T-helper 17 cell (primary cell): ENCODE results near the gene PHACTR1. TPM values are rescaled to one million over a fixed set of nuclear protein-coding genes. Genes with fewer than 3 reads are reported as not detected.
A peak's percentile ranks its signal among the peaks of the same experiment; 100 is the strongest.

Experiments
- ATAC-seq: fragments of 150-1000 bp; cut with Tn5 transposase; 2 replicates; pipeline ENCODE4 v1.10.0; 2021; ENCODE audit warnings: mild to moderate bottlenecking, moderate library complexity
- DNase-seq, 3 donors: peaks; one replicate each; pipeline versions ENCODE4 v3.0.0 to v3.0.0-alpha.2; 2020 to 2021
- H3K9me3 ChIP-seq: one replicate; pipeline ENCODE4 v1.7.0; 2013; ENCODE audit warnings: low read length, mild to moderate bottlenecking; ENCODE audit not compliant: control insufficient read depth, poor library complexity, severe bottlenecking
- H3K27ac Mint-ChIP-seq: one replicate; pipeline ENCODE4 v1.8.0; 2022; ENCODE audit warnings: mild to moderate bottlenecking, moderate library complexity, mixed read lengths
- H3K27me3 Mint-ChIP-seq: one replicate; pipeline ENCODE4 v1.8.0; 2022; ENCODE audit warnings: mixed read lengths
- H3K36me3 Mint-ChIP-seq: one replicate; pipeline ENCODE4 v1.8.0; 2022; ENCODE audit warnings: low read depth, mixed read lengths
- H3K4me1 Mint-ChIP-seq: one replicate; pipeline ENCODE4 v1.8.0; 2022; ENCODE audit warnings: mild to moderate bottlenecking, mixed read lengths
- H3K4me3 Mint-ChIP-seq: one replicate; pipeline ENCODE4 v1.8.0; 2022; ENCODE audit warnings: mild to moderate bottlenecking, moderate library complexity, mixed read lengths
- total RNA-seq, 4 donors: library from RNA in 2 of 4; stranded (reverse) in 2 of 4; gene quantifications; one replicate each; pipeline ENCODE4 v1.2.3 and lab custom pipeline; 2022 to 2026

PHACTR1 gene
- total RNA-seq, 2 donors from 2014 or later = 2.8 to 11.1 TPM

GRCh38 chr6:13302751-13303667 is 586.4 kb downstream of the PHACTR1 start:
- Mint-ChIP-seq H3K36me3 (peaks cover 12% of the 10 kb centered on the region), H3K27ac (peak overlapping the region; percentile 97)
- no peak for DNase-seq

GRCh38 chr6:13303668-13304017 is 587.1 kb downstream of the PHACTR1 start:
- DNase-seq = no peak
- no peaks in the 10 kb centered on the region for H3K9me3 ChIP-seq
- Mint-ChIP-seq H3K4me3 (peak overlapping the region; percentile 68), H3K27me3 (no peaks in the 10 kb centered on the region), H3K4me1 (peaks cover 17% of the 10 kb centered on the region), H3K27ac (peak overlapping the region; percentile 97), H3K36me3 (peaks cover 12% of the 10 kb centered on the region)
- no peak for ATAC-seq

More at GRCh38 chr6:13302751-13303667, 586.4 kb downstream of the PHACTR1 start:
- Mint-ChIP-seq H3K4me1 (peaks cover 17% of the 10 kb centered on the region), H3K4me3 (peak overlapping the region; percentile 53), H3K27me3 (no peaks in the 10 kb centered on the region)
- no peaks in the 10 kb centered on the region for H3K9me3 ChIP-seq
- ATAC-seq = peak; percentile 81

GRCh38 chr6:13304101-13304500 is 587.5 kb downstream of the PHACTR1 start:
- peak overlapping the region; percentile 97 for H3K27ac Mint-ChIP-seq
- ATAC-seq (no peak), DNase-seq (no peak)
- H3K9me3 ChIP-seq = no peaks in the 10 kb centered on the region
- H3K4me3 Mint-ChIP-seq = peak overlapping the region; percentile 9
- peaks cover 16% of the 10 kb centered on the region for H3K36me3 Mint-ChIP-seq
- no peaks in the 10 kb centered on the region for H3K27me3 Mint-ChIP-seq
- peaks cover 17% of the 10 kb centered on the region for H3K4me1 Mint-ChIP-seq

GRCh38 chr6:13304580-13305260 is 588.2 kb downstream of the PHACTR1 start:
- H3K9me3 ChIP-seq = no peaks in the 10 kb centered on the region
- Mint-ChIP-seq H3K27ac (peak overlapping the region; percentile 97), H3K36me3 (peaks cover 16% of the 10 kb centered on the region), H3K4me3 (peak overlapping the region; percentile 9), H3K27me3 (no peaks in the 10 kb centered on the region), H3K4me1 (peaks cover 17% of the 10 kb centered on the region)
- ATAC-seq (no peak), DNase-seq (no peak)

- H3K36me3 Mint-ChIP-seq = peaks cover 16% of the 10 kb centered on the region
- no peaks in the 10 kb centered on the region for H3K9me3 ChIP-seq
- no peak overlapping the region for H3K4me3 Mint-ChIP-seq
- no peak for ATAC-seq
- H3K4me1 Mint-ChIP-seq = peaks cover 19% of the 10 kb centered on the region
- no peak overlapping the region for H3K27ac Mint-ChIP-seq
- DNase-seq = no peak
- no peaks in the 10 kb centered on the region for H3K27me3 Mint-ChIP-seq
These were observed 588.7 kb downstream of the PHACTR1 start for GRCh38 chr6:13305288-13305687.

GRCh38 chr6:13305791-13306190 is 589.2 kb downstream of the PHACTR1 start:
- H3K4me1 Mint-ChIP-seq = peaks cover 19% of the 10 kb centered on the region
- H3K4me3 Mint-ChIP-seq = no peak overlapping the region
- H3K9me3 ChIP-seq = no peaks in the 10 kb centered on the region
- DNase-seq = no peak
- peaks cover 16% of the 10 kb centered on the region for H3K36me3 Mint-ChIP-seq
- no peak overlapping the region for H3K27ac Mint-ChIP-seq
- no peak for ATAC-seq
- no peaks in the 10 kb centered on the region for H3K27me3 Mint-ChIP-seq

- Mint-ChIP-seq H3K36me3 (peaks cover 18% of the 10 kb centered on the region), H3K4me3 (no peak overlapping the region), H3K27me3 (no peaks in the 10 kb centered on the region), H3K27ac (no peak overlapping the region), H3K4me1 (peaks cover 19% of the 10 kb centered on the region)
- DNase-seq (no peak), ATAC-seq (no peak)
- no peaks in the 10 kb centered on the region for H3K9me3 ChIP-seq
These were observed 591.0 kb downstream of the PHACTR1 start for GRCh38 chr6:13307508-13307995.

GRCh38 chr6:13308332-13308731 is 591.8 kb downstream of the PHACTR1 start:
- no peaks in the 10 kb centered on the region for H3K9me3 ChIP-seq
- Mint-ChIP-seq H3K4me1 (peaks cover 11% of the 10 kb centered on the region), H3K27me3 (no peaks in the 10 kb centered on the region), H3K27ac (no peak overlapping the region), H3K4me3 (no peak overlapping the region), H3K36me3 (peaks cover 15% of the 10 kb centered on the region)
- DNase-seq (no peak), ATAC-seq (no peak)

- Mint-ChIP-seq H3K27me3 (no peaks in the 10 kb centered on the region), H3K4me3 (no peak overlapping the region), H3K36me3 (peaks cover 16% of the 10 kb centered on the region), H3K27ac (no peak overlapping the region), H3K4me1 (peaks cover 7% of the 10 kb centered on the region)
- no peaks in the 10 kb centered on the region for H3K9me3 ChIP-seq
- DNase-seq = no peak
- ATAC-seq = no peak
These were observed 594.6 kb downstream of the PHACTR1 start for GRCh38 chr6:13311155-13311554.

- ATAC-seq = no peak
- H3K4me3 Mint-ChIP-seq = no peak overlapping the region
- peaks cover 8% of the 10 kb centered on the region for H3K36me3 Mint-ChIP-seq
- peak overlapping the region; percentile 47 for H3K27ac Mint-ChIP-seq
- no peak for DNase-seq
- H3K27me3 Mint-ChIP-seq = no peaks in the 10 kb centered on the region
- H3K9me3 ChIP-seq = no peaks in the 10 kb centered on the region
- peaks cover 6% of the 10 kb centered on the region for H3K4me1 Mint-ChIP-seq
These were observed 598.2 kb downstream of the PHACTR1 start for GRCh38 chr6:13314806-13315205.

GRCh38 chr6:13315896-13316295 is 599.3 kb downstream of the PHACTR1 start:
- no peak overlapping the region for H3K4me3 Mint-ChIP-seq
- DNase-seq (no peak), ATAC-seq (no peak)
- H3K4me1 Mint-ChIP-seq = peaks cover 4% of the 10 kb centered on the region
- peaks cover 8% of the 10 kb centered on the region for H3K36me3 Mint-ChIP-seq
- no peaks in the 10 kb centered on the region for H3K27me3 Mint-ChIP-seq
- H3K27ac Mint-ChIP-seq = no peak overlapping the region
- no peaks in the 10 kb centered on the region for H3K9me3 ChIP-seq

GRCh38 chr6:13318821-13319220 is 602.3 kb downstream of the PHACTR1 start:
- no peak overlapping the region for H3K4me3 Mint-ChIP-seq
- peaks cover 6% of the 10 kb centered on the region for H3K4me1 Mint-ChIP-seq
- no peak for ATAC-seq
- H3K9me3 ChIP-seq = no peaks in the 10 kb centered on the region
- DNase-seq = no peak
- H3K36me3 Mint-ChIP-seq = peaks cover 8% of the 10 kb centered on the region
- no peak overlapping the region for H3K27ac Mint-ChIP-seq
- H3K27me3 Mint-ChIP-seq = no peaks in the 10 kb centered on the region

GRCh38 chr6:13319891-13320564 is 603.5 kb downstream of the PHACTR1 start:
- no peak overlapping the region for H3K4me3 Mint-ChIP-seq
- H3K27me3 Mint-ChIP-seq = no peaks in the 10 kb centered on the region
- no peak overlapping the region for H3K27ac Mint-ChIP-seq
- peaks cover 8% of the 10 kb centered on the region for H3K36me3 Mint-ChIP-seq
- H3K4me1 Mint-ChIP-seq = peaks cover 6% of the 10 kb centered on the region
- DNase-seq (no peak), ATAC-seq (no peak)
- no peaks in the 10 kb centered on the region for H3K9me3 ChIP-seq
